ENCODE results near the gene IFI44L. TPM values are rescaled to one million over a fixed set of nuclear protein-coding genes. Genes with fewer than 3 reads are reported as not detected.

IFI44L gene
- total and polyA plus RNA-seq, 2 of the 13 experiments (the other 11 are each of a cell fraction or from before 2014, with no cell fraction given): 0.04 TPM

DNA sequence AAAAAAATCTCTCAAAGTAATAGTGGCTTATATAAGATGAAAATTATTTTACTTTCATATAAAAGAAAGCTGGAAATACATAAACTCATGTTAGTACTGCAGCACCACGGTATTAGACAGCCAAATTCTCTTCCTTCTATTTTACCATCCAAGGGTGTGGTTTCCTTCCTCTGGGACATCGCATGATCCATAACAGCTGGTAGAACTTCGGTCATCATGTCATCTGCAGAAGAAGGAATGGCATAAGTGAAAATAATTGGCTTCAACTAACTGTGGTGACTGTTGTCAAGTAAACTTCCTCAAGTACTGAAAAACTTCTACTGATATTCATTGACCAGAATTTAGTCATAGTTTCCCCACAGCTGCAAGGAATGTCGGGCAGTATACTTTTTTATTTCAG, 28.3 kb upstream of the IFI44L start:
- no peaks in the 10 kb centered on the region for H4K20me1 ChIP-seq (ENCODE audit: insufficient read depth, low read length)
- H3K27ac ChIP-seq (ENCODE audit: extremely low read length, insufficient read depth, low read length): no peak overlapping the region
- 0% methylated on average over 4 of the region's 4 CpGs for WGBS (ENCODE audit: low lambda C conversion rate)
- H3K27me3 ChIP-seq (ENCODE audit: control insufficient read depth in 1 of 2, insufficient read depth in 2 of 2, low read length in 2 of 2): no peaks in the 10 kb centered on the region
- no peak for TF ChIP-seq NCOA2 (CRISPR knock-in tag; IDR thresholded peaks at IDR 0.05)
- no peak for TF ChIP-seq SMAD9 (CRISPR knock-in tag; IDR thresholded peaks at IDR 0.05)
- no peak for TF ChIP-seq HHEX (CRISPR knock-in tag; IDR thresholded peaks at IDR 0.05)
- TF ChIP-seq NFIC (IDR thresholded peaks at IDR 0.05; ENCODE audit: low read length): no peak
- TF ChIP-seq, protein P1, sequence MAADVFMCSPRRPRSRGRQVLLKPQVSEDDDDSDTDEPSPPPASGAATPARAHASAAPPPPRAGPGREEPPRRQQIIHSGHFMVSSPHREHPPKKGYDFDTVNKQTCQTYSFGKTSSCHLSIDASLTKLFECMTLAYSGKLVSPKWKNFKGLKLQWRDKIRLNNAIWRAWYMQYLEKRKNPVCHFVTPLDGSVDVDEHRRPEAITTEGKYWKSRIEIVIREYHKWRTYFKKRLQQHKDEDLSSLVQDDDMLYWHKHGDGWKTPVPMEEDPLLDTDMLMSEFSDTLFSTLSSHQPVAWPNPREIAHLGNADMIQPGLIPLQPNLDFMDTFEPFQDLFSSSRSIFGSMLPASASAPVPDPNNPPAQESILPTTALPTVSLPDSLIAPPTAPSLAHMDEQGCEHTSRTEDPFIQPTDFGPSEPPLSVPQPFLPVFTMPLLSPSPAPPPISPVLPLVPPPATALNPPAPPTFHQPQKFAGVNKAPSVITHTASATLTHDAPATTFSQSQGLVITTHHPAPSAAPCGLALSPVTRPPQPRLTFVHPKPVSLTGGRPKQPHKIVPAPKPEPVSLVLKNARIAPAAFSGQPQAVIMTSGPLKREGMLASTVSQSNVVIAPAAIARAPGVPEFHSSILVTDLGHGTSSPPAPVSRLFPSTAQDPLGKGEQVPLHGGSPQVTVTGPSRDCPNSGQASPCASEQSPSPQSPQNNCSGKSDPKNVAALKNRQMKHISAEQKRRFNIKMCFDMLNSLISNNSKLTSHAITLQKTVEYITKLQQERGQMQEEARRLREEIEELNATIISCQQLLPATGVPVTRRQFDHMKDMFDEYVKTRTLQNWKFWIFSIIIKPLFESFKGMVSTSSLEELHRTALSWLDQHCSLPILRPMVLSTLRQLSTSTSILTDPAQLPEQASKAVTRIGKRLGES (CRISPR knock-in tag; IDR thresholded peaks at IDR 0.05; ENCODE audit: borderline replicate concordance): no peak
- TF ChIP-seq HNRNPLL (IDR thresholded peaks at IDR 0.05; ENCODE audit: low read depth, low read length, poor library complexity, severe bottlenecking): no peak
- TF ChIP-seq, protein P2, sequence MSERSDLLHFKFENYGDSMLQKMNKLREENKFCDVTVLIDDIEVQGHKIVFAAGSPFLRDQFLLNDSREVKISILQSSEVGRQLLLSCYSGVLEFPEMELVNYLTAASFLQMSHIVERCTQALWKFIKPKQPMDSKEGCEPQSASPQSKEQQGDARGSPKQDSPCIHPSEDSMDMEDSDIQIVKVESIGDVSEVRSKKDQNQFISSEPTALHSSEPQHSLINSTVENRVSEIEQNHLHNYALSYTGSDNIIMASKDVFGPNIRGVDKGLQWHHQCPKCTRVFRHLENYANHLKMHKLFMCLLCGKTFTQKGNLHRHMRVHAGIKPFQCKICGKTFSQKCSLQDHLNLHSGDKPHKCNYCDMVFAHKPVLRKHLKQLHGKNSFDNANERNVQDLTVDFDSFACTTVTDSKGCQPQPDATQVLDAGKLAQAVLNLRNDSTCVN (CRISPR knock-in tag; IDR thresholded peaks at IDR 0.05; ENCODE audit: borderline replicate concordance): no peak
- TF ChIP-seq ONECUT2 (CRISPR knock-in tag; IDR thresholded peaks at IDR 0.05): no peak
- TF ChIP-seq MEF2D (CRISPR knock-in tag; IDR thresholded peaks at IDR 0.05): no peak
- BruUV-seq (replicated peaks): no TSS peak
- H3K4me2 ChIP-seq (ENCODE audit: low read depth, low read length): no peak overlapping the region
- ChIA-PET POLR2A (no interaction called here), CTCF (ENCODE audit: low intra/inter-chr PET ratio, low total read pairs) (no interaction called here)
- DNase-seq (ENCODE audit: low spot score) (no peak), FAIRE-seq (no peak), ATAC-seq (no peak)
- in situ Hi-C loops (cut with HindIII; ENCODE audit: extremely low pct_ligation_motif_present, low pct_unique_long_range_greater_than_20kb): no loop called here
- no peaks in the 10 kb centered on the region for H3K4me1 ChIP-seq (ENCODE audit: insufficient read depth, low read length)
- no peak overlapping the region for H3K9ac ChIP-seq (ENCODE audit: insufficient read depth, low read depth, low read length)
- intact Hi-C loops (cut with micrococcal nuclease; ENCODE audit: unreplicated experiment): no loop called here
- peaks cover 6% of the 10 kb centered on the region; the same call in 1 of the 2 replicates for H3K9me3 ChIP-seq (ENCODE audit: low read length)
- H3K36me3 ChIP-seq (replicated peaks in 1 of 2; ENCODE audit: control insufficient read depth in 1 of 2, insufficient read depth in 2 of 2, low read length in 2 of 2): no peaks in the 10 kb centered on the region
- H3K4me3 ChIP-seq (replicated peaks in 1 of 3; ENCODE audit: insufficient read depth in 1 of 3, low read depth in 2 of 3, low read length in 3 of 3): no peak overlapping the region
- H2AFZ ChIP-seq (ENCODE audit: low read length): no peak overlapping the region
- H3K79me2 ChIP-seq (ENCODE audit: insufficient read depth, low read length): no peaks in the 10 kb centered on the region
